Measurements from ENCODE around the gene SULT1A1.
A peak's percentile ranks its signal among the peaks of the same experiment; 100 is the strongest.
"Not testable (repeated sequence)": the region's sequence is repeated elsewhere in the genome, so short reads cannot be mapped to it uniquely, and the experiment has no call there.

Gene SULT1A1

GRCh38 chr16:28610595-28611191, 849 bp upstream of the SULT1A1 start:
- H3K27me3 ChIP-seq: no peaks in the 10 kb centered on the region
- peak overlapping the region; percentile 15 to 75 (median 54); a peak in 17 of 20 replicates for H3K4me3 ChIP-seq
- H3K36me3 ChIP-seq: peaks cover 4 to 35% (median 25%) of the 10 kb centered on the region in 11 experiments; a peak in 18 of 22 replicates
- peaks cover 26 to 52% (median 38%) of the 10 kb centered on the region in 10 experiments for H3K4me1 ChIP-seq
- H3K4me2 ChIP-seq: peak overlapping the region; percentile 92 to 99 (median 96)
- peak overlapping the region; percentile 51 to 81 (median 76) for H3K27ac ChIP-seq
- H4K20me1 ChIP-seq: peaks cover 0 to 25% (median 0%) of the 10 kb centered on the region in 11 experiments; a peak in 5 of 22 replicates
- H3K9ac ChIP-seq: peak overlapping the region; percentile 58 to 79 (median 73)
- no peaks in the 10 kb centered on the region for H3K9me3 ChIP-seq (replicated peaks in 1 of 11)
- no peak for TF ChIP-seq Cebpa-rat (IDR thresholded peaks at IDR 0.05)

- Histone ChIP-seq H3K9ac (peak overlapping the region; percentile 60 to 79 (median 73)), H3K4me3 (peak overlapping the region in 9 of 10 experiments; percentile 19 to 75 (median 59); a peak in 17 of 20 replicates), H3K36me3 (peaks cover 4 to 51% (median 36%) of the 10 kb centered on the region in 11 experiments; a peak in 18 of 22 replicates), H3K4me2 (peak overlapping the region; percentile 92 to 99 (median 96)), H3K27ac (peak overlapping the region; percentile 44 to 81 (median 76); a peak in 21 of 22 replicates), H3K4me1 (peaks cover 26 to 54% (median 39%) of the 10 kb centered on the region in 10 experiments), H4K20me1 (peaks cover 0 to 39% (median 3%) of the 10 kb centered on the region in 11 experiments; a peak in 8 of 22 replicates)
- not testable (repeated sequence) for H3K27me3 ChIP-seq; H3K9me3 ChIP-seq (replicated peaks in 1 of 11)
Measured at GRCh38 chr16:28608867-28609596, 812 bp downstream of the SULT1A1 start.

GRCh38 chr16:28608496-28608808, 1.4 kb downstream of the SULT1A1 start:
- H3K27me3 ChIP-seq; H3K9me3 ChIP-seq (replicated peaks in 1 of 11): not testable (repeated sequence)
- Histone ChIP-seq H4K20me1 (peaks cover 0 to 44% (median 3%) of the 10 kb centered on the region in 11 experiments; a peak in 10 of 22 replicates), H3K4me1 (peaks cover 32 to 60% (median 45%) of the 10 kb centered on the region in 10 experiments), H3K9ac (peak overlapping the region in 4 of 11 experiments; percentile 58 to 78 (median 76); a peak in 6 of 22 replicates), H3K4me2 (peak overlapping the region in 8 of 11 experiments; percentile 92 to 99 (median 96); a peak in 13 of 22 replicates), H3K36me3 (peaks cover 4 to 57% (median 38%) of the 10 kb centered on the region in 11 experiments; a peak in 18 of 22 replicates), H3K4me3 (peak overlapping the region in 4 of 10 experiments; percentile 59 to 75 (median 66); a peak in 8 of 20 replicates), H3K27ac (peak overlapping the region in 5 of 11 experiments; percentile 74 to 81 (median 78); a peak in 6 of 22 replicates)

- Histone ChIP-seq H3K4me2 (peak overlapping the region in 7 of 11 experiments; percentile 92 to 99 (median 96); a peak in 12 of 22 replicates), H3K36me3 (peaks cover 4 to 61% (median 38%) of the 10 kb centered on the region in 11 experiments; a peak in 18 of 22 replicates), H3K9ac (peak overlapping the region in 4 of 11 experiments; percentile 58 to 78 (median 76); a peak in 6 of 22 replicates), H3K27ac (peak overlapping the region in 5 of 11 experiments; percentile 74 to 81 (median 78); a peak in 8 of 22 replicates), H3K4me1 (peaks cover 34 to 64% (median 50%) of the 10 kb centered on the region in 10 experiments), H4K20me1 (peaks cover 0 to 49% (median 4%) of the 10 kb centered on the region in 11 experiments; a peak in 10 of 22 replicates), H3K4me3 (peak overlapping the region in 4 of 10 experiments; percentile 59 to 75 (median 66); a peak in 8 of 20 replicates)
- H3K9me3 ChIP-seq (replicated peaks in 1 of 11); H3K27me3 ChIP-seq: not testable (repeated sequence)
Measured at GRCh38 chr16:28607681-28608495, 2.0 kb downstream of the SULT1A1 start.

GRCh38 chr16:28607116-28607623, 2.7 kb downstream of the SULT1A1 start:
- no peak overlapping the region for H3K4me3 ChIP-seq
- no peaks in the 10 kb centered on the region for H3K9me3 ChIP-seq (replicated peaks in 1 of 11)
- no peak for TF ChIP-seq Cebpa-rat (IDR thresholded peaks at IDR 0.05)
- H3K4me2 ChIP-seq: peak overlapping the region in 3 of 11 experiments; percentile 3 to 98 (median 96); a peak in 4 of 22 replicates
- no peaks in the 10 kb centered on the region for H3K27me3 ChIP-seq
- H3K9ac ChIP-seq: no peak overlapping the region
- peaks cover 34 to 64% (median 51%) of the 10 kb centered on the region in 10 experiments for H3K4me1 ChIP-seq
- no peak overlapping the region for H3K27ac ChIP-seq
- peaks cover 4 to 61% (median 38%) of the 10 kb centered on the region in 11 experiments; a peak in 18 of 22 replicates for H3K36me3 ChIP-seq
- H4K20me1 ChIP-seq: peaks cover 0 to 49% (median 4%) of the 10 kb centered on the region in 11 experiments; a peak in 10 of 22 replicates

GRCh38 chr16:28606291-28607115, 3.3 kb downstream of the SULT1A1 start:
- H3K4me2 ChIP-seq: peak overlapping the region in 3 of 11 experiments; percentile 3 to 98 (median 96); a peak in 3 of 22 replicates
- TF ChIP-seq Cebpa-rat (IDR thresholded peaks at IDR 0.05): no peak
- no peak overlapping the region for H3K27ac ChIP-seq
- no peaks in the 10 kb centered on the region for H3K27me3 ChIP-seq
- H3K9ac ChIP-seq: no peak overlapping the region
- peaks cover 0 to 49% (median 4%) of the 10 kb centered on the region in 11 experiments; a peak in 10 of 22 replicates for H4K20me1 ChIP-seq
- peaks cover 4 to 61% (median 38%) of the 10 kb centered on the region in 11 experiments; a peak in 18 of 22 replicates for H3K36me3 ChIP-seq
- no peaks in the 10 kb centered on the region for H3K9me3 ChIP-seq (replicated peaks in 1 of 11)
- peaks cover 34 to 64% (median 51%) of the 10 kb centered on the region in 10 experiments for H3K4me1 ChIP-seq
- H3K4me3 ChIP-seq: no peak overlapping the region

- TF ChIP-seq Cebpa-rat (IDR thresholded peaks at IDR 0.05): no peak
- Histone ChIP-seq H3K36me3 (peaks cover 4 to 60% (median 38%) of the 10 kb centered on the region in 11 experiments; a peak in 18 of 22 replicates), H3K4me2 (peak overlapping the region in 7 of 11 experiments; percentile 4 to 48 (median 32); a peak in 7 of 22 replicates), H3K9me3 (replicated peaks in 1 of 11) (no peaks in the 10 kb centered on the region), H3K9ac (peak overlapping the region in 2 of 11 experiments; percentile 12 to 35; a peak in 2 of 22 replicates), H3K4me3 (no peak overlapping the region), H3K27me3 (no peaks in the 10 kb centered on the region), H3K27ac (peak overlapping the region in 7 of 11 experiments; percentile 3 to 52 (median 34); a peak in 9 of 22 replicates), H4K20me1 (peaks cover 0 to 49% (median 4%) of the 10 kb centered on the region in 11 experiments; a peak in 9 of 22 replicates), H3K4me1 (peaks cover 12 to 42% (median 28%) of the 10 kb centered on the region in 10 experiments)
Measured at GRCh38 chr16:28604186-28604565, 5.7 kb downstream of the SULT1A1 start.
